ENCODE results near the gene PDCD4. TPM values are rescaled to one million over a fixed set of nuclear protein-coding genes. Genes with fewer than 3 reads are reported as not detected.
"Not testable (repeated sequence)": the region's sequence is repeated elsewhere in the genome, so short reads cannot be mapped to it uniquely, and the experiment has no call there.

PDCD4 gene
- total and polyA plus RNA-seq, 2 of the 8 experiments (the other 6 are each of a cell fraction or from before 2014, with no cell fraction given) = 3.3 to 26.8 TPM

DNA sequence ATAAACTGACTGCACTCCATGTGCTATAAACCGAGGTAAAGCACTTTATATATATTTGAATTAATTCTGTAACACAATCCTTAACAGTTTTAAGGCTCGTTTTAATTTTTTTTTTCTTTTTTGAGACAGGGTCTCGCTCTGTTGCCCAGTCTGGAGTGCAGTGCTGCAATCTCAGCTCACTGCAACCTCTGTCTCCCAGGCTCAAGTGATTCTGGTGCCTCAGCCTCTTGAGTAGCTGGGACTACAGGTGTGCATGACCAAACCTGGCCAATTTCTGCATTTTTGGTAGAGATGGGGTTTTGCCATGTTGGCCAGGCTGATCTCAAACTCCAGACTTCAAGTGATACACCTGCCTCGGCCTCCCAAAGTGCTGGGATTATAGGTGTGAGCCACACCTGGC is 43.9 kb downstream of the PDCD4 start:
- H4K20me1 ChIP-seq (replicated peaks in 1 of 2; ENCODE audit: control insufficient read depth in 1 of 2, insufficient read depth in 2 of 2, low read length in 2 of 2); H3K27me3 ChIP-seq (replicated peaks in 1 of 4; ENCODE audit: control insufficient read depth in 3 of 4, extremely low read depth in 1 of 4, insufficient read depth in 3 of 4, low read length in 3 of 4); H3K14ac ChIP-seq (ENCODE audit: insufficient read length); H3K36me3 ChIP-seq (ENCODE audit: control insufficient read depth in 2 of 4, insufficient read depth in 4 of 4, low read length in 3 of 4); H2BK15ac ChIP-seq (ENCODE audit: low read length); H4K5ac ChIP-seq (ENCODE audit: insufficient read length, low read depth, low read length); H3K9me3 ChIP-seq (ENCODE audit: insufficient read depth in 2 of 2, low read depth in 1 of 2, low read length in 1 of 2); H3K4me2 ChIP-seq (ENCODE audit: insufficient read depth in 1 of 2, low read depth in 2 of 2, low read length in 2 of 2); H4K8ac ChIP-seq (ENCODE audit: extremely low read depth, insufficient read depth, low read length); H3K4me3 ChIP-seq (ENCODE audit: extremely low read depth in 1 of 4, insufficient read depth in 2 of 4, low read depth in 3 of 4, low read length in 4 of 4); H2BK20ac ChIP-seq (ENCODE audit: low read length); H3K4me1 ChIP-seq (replicated peaks in 1 of 4; ENCODE audit: control insufficient read depth in 3 of 4, insufficient read depth in 4 of 4, low read length in 3 of 4); H2AFZ ChIP-seq (ENCODE audit: low read length); H3K23ac ChIP-seq (ENCODE audit: insufficient read length); DNase-seq (ENCODE audit: low read depth in 1 of 2, low spot score in 2 of 2); H3K18ac ChIP-seq (ENCODE audit: extremely low read depth, low read length); H3K56ac ChIP-seq (replicated peaks; ENCODE audit: insufficient read length, low read depth, low read length); H3K79me1 ChIP-seq (ENCODE audit: low read depth, low read length); H2BK12ac ChIP-seq (ENCODE audit: low read depth, low read length); H3K9ac ChIP-seq (replicated peaks in 1 of 4; ENCODE audit: extremely low read depth in 1 of 4, low read depth in 3 of 4, low read length in 3 of 4); H2AK5ac ChIP-seq (ENCODE audit: low read depth, low read length); H2BK5ac ChIP-seq (ENCODE audit: low read depth, low read length); H3K4ac ChIP-seq (replicated peaks; ENCODE audit: insufficient read length, low read depth, low read length); FAIRE-seq; H4K91ac ChIP-seq (replicated peaks; ENCODE audit: insufficient read length, low read length); H3K27ac ChIP-seq (ENCODE audit: low read depth, low read length); H3K23me2 ChIP-seq (ENCODE audit: low read depth, low read length); H2BK120ac ChIP-seq (replicated peaks; ENCODE audit: low read depth, low read length): not testable (repeated sequence)
- 85% methylated on average over 4 of the region's 4 CpGs; no CpG with 5 or more reads in 1 of the 2 experiments for WGBS, 2 experiments (ENCODE audit: extremely low coverage in 1 of 2, insufficient coverage in 1 of 2, insufficient read length in 1 of 2, insufficient replicate concordance in 2 of 2, low coverage in 1 of 2, low lambda C conversion rate in 2 of 2, missing lambda C conversion rate in 1 of 2)
- peaks cover 2 to 16% of the 10 kb centered on the region in 2 experiments; a peak in 3 of 4 replicates for H3K79me2 ChIP-seq (ENCODE audit: control insufficient read depth in 1 of 2, insufficient read depth in 2 of 2, low read length in 2 of 2)
- ChIA-PET POLR2A (ENCODE audit: partially characterized antibody) (interaction anchor here (1.2 to 2.3 kb wide), 3 partner anchors 12 to 611 kb away, joined by 3 to 8 read pairs (median 3); partner anchors contain the start of gene PDCD4), CTCF (ENCODE audit: partially characterized antibody) (interaction anchor here (1.6 kb wide), 1 partner anchor 22 kb away, joined by 4 read pairs; no protein-coding TSS in a partner anchor)
